Activated CD4-positive, alpha-beta T cell treated with anti-CD3 and anti-CD28 coated beads, Interleukin-2, amount 10 ng/mL, durations not matched to agents 7 days and 5 days (primary cell): ENCODE data around the gene NEDD4L. TPM values are rescaled to one million over a fixed set of nuclear protein-coding genes. Genes with fewer than 3 reads are reported as not detected.
"Not testable (repeated sequence)": the region's sequence is repeated elsewhere in the genome, so short reads cannot be mapped to it uniquely, and the experiment has no call there.

ENCODE experiments used
- CTCF ChIA-PET: fragments of 350-600 bp; sonication (Branson Sonifier 250); formaldehyde crosslinking; loops from one replicate; lab custom pipeline; 2021; ENCODE audit warnings: antibody characterized with exemption; lab: Charles Lee
- POLR2A ChIA-PET: fragments of 350-600 bp; sonication (Branson Sonifier 250); formaldehyde crosslinking; loops from one replicate; lab custom pipeline; 2021; ENCODE audit warnings: antibody characterized with exemption; lab: Charles Lee
- DNase-seq: peaks from one replicate; pipeline ENCODE4 v3.0.0-alpha.2; 2020
- H3K27ac Mint-ChIP-seq: one replicate; pipeline ENCODE4 v1.8.0; 2021; ENCODE audit warnings: mild to moderate bottlenecking, moderate library complexity, mixed read lengths
- H3K27me3 Mint-ChIP-seq: one replicate; pipeline ENCODE4 v1.8.0; 2021; ENCODE audit warnings: mixed read lengths
- H3K36me3 Mint-ChIP-seq: one replicate; pipeline ENCODE4 v1.8.0; 2021; ENCODE audit warnings: low read depth, mixed read lengths
- H3K4me1 Mint-ChIP-seq: one replicate; pipeline ENCODE4 v1.8.0; 2021; ENCODE audit warnings: mixed read lengths
- H3K4me3 Mint-ChIP-seq: one replicate; pipeline ENCODE4 v1.8.0; 2021; ENCODE audit warnings: mild to moderate bottlenecking, moderate library complexity, mixed read lengths
- H3K9me3 Mint-ChIP-seq: one replicate; pipeline ENCODE4 v1.8.0; 2021; ENCODE audit warnings: mixed read lengths
- microRNA-seq: library from miRNA; unstranded; fragments of <30 nt; microRNA quantifications from one replicate; pipeline ENCODE4 v1.2.0, GENCODE V29; 2021; ENCODE audit warnings: borderline microRNAs expressed, borderline replicate concordance
- total RNA-seq, 2 experiments: library from RNA; stranded (reverse); gene quantifications; one replicate each; pipeline ENCODE4 v1.2.3, GENCODE V29; 2021

The NEDD4L gene
- total RNA-seq, 2 experiments from 2014 or later = 5.6 to 8.1 TPM

DNA sequence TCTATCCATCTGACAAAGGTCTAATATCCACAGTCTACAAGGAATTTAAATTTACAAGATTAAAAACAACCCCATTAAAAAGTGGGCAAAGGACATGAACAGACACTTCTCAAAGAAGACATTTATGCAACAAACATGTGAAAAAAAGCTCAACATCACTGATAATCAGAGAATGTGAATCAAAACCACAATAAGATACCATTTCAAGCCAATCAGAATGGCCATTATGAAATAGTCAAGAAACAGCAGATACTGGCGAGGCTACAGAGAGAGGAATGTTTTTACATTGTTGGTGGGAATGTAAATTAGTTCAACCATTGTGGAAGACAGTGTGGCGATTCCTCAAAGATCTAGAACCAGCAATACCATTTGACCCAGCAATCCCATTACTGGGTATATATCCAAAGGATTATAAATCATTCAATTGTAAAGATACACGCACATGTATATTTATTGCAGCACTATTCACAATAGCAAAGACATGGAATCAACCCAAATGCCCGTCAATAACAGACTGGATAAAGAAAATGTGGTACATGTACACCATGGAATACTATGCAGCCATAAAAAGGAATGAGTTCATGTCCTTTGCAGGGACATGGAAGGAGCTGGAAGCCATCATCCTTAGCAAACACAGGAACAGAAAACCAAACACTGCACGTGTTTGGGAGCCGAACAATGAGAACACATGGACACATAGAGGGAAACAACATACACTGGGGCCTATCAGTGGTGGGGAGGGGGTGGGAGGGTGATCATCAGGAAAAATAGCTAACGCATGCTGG is 391.4 kb downstream of the NEDD4L start:
- H3K9me3 Mint-ChIP-seq, H3K27ac Mint-ChIP-seq, H3K4me3 Mint-ChIP-seq, CTCF ChIA-PET, DNase-seq, H3K36me3 Mint-ChIP-seq, POLR2A ChIA-PET: not testable (repeated sequence)
- H3K27me3 Mint-ChIP-seq = peaks cover 15% of the 10 kb centered on the region
- H3K4me1 Mint-ChIP-seq = peaks cover 16% of the 10 kb centered on the region

DNA sequence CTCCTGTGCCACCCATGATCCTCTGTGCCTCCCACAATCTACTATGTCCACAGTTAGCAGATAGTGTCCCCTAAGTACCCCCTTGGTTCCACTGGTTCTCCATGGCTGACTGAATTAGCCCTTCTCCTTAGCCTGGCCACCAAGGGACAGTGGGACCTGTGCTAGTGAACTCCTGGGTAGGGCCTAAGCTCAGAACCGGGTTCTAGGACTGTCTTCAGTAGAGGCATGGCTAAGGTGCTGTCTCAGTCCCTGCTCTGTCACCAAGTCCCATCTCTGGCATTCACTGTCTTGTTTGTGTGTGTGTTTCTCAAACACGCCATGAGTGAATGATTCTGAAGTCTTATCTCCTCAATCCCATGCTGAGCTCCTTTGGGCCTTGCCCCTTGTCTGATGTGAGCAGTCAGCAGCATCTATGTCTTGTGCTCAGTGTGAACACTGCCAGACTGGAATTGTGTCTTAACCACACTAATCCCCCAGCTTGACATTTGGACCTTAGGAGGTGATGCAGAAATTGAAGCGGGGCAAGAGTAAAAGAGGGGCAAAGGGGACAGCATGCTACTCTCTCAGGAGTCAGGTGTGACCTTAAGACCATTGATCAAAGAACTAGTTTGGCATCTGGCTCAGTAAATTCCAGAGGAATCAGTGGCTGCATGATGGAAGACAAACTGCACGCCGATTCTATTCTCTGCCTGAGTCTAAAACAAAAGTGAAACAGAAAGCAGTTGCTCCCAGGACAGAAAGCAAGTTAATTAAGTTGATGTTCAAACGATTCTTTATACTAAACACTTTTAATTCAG is 394.3 kb downstream of the NEDD4L start:
- peak overlapping the region; percentile 58 for H3K4me3 Mint-ChIP-seq
- ChIA-PET CTCF (interaction anchor here (0.6 to 1.1 kb wide), 4 partner anchors 8 to 751 kb away, joined by 3 read pairs; no protein-coding TSS in a partner anchor), POLR2A (no interaction called here)
- peaks cover 5% of the 10 kb centered on the region for H3K9me3 Mint-ChIP-seq
- H3K27me3 Mint-ChIP-seq = peaks cover 17% of the 10 kb centered on the region
- H3K27ac Mint-ChIP-seq = peak overlapping the region; percentile 87
- peaks cover 4% of the 10 kb centered on the region for H3K36me3 Mint-ChIP-seq
- H3K4me1 Mint-ChIP-seq = peaks cover 16% of the 10 kb centered on the region
- peak; percentile 39 for DNase-seq

DNA sequence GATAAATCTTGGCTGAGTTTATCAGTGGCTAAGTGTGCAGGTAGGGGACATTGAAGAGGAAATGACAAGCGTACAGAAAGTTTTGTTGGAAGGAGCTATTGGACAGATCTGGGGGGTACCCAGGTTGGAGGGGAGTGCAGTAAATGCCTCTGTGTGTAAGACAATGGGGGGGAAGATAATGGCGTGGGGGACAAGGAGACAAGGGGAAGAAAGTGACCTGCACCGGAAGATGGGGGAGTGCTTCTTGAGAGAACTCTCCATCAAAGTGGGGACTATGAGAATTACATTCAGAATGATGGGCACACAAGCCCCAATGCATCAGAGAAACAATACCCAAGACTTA is 394.9 kb downstream of the NEDD4L start:
- CTCF ChIA-PET = interaction anchor here (0.6 to 1.1 kb wide), 2 partner anchors 8 to 325 kb away, joined by 3 read pairs; no protein-coding TSS in a partner anchor
- POLR2A ChIA-PET = no interaction called here
- H3K27ac Mint-ChIP-seq = peak overlapping the region; percentile 87
- DNase-seq = no peak
- H3K9me3 Mint-ChIP-seq = peaks cover 5% of the 10 kb centered on the region
- H3K27me3 Mint-ChIP-seq = peaks cover 17% of the 10 kb centered on the region
- peaks cover 16% of the 10 kb centered on the region for H3K4me1 Mint-ChIP-seq
- peak overlapping the region; percentile 58 for H3K4me3 Mint-ChIP-seq
- H3K36me3 Mint-ChIP-seq = peaks cover 4% of the 10 kb centered on the region

DNA sequence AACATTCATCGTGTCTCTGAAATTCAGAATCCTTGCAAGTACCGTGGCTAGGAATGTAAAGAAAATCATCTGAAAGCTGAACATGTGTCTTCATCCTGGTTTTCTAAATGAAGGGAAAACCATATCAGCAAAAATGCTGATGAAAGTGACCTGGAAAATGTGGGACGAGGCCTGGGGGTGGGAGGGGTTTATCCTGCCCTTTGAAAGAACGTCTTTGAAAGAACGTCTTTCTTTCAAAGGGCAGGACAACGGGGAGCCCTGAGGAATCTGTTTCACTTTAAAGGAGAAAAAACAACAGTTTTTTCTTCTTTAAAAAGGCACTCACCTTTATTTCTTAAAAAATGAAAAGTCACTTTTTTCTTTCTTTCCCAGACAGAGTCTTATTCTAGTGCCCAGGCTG is 399.6 kb downstream of the NEDD4L start:
- Mint-ChIP-seq H3K27ac (no peak overlapping the region), H3K4me3 (no peak overlapping the region), H3K27me3 (peaks cover 3% of the 10 kb centered on the region), H3K4me1 (peaks cover 7% of the 10 kb centered on the region), H3K9me3 (no peaks in the 10 kb centered on the region), H3K36me3 (no peaks in the 10 kb centered on the region)
- no peak for DNase-seq
- ChIA-PET POLR2A (no interaction called here), CTCF (no interaction called here)

DNA sequence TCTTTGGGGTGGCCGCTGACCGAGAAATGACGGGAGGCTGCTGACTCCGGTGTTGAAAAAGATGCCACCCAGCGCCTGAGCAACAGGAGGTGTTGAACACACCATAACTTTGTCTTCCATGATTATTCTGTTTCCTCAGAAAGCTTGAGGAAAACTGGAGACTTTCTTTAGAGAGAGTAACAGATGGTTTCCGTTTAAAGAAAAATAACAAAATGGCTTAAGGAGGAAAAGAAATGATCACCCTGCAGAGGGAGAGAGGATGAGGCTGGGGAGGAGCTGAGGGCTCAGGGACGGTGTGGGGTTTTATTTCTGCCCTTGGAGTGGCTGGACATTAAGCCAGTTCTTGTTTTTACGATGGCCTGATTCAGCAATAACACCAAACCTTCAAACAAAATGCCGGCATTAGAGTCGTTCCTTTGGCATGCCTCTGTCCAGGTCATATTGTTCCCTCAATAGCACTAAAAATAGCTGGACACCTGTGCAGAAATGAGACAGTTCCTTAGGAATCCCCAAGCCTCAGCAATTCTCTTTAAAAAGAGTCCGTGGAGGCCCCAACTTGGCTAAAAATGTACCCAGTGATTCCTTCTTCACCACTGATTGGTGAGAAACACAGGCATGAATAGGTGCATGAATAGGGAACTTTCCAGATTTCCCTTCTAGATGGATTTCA is 402.5 kb downstream of the NEDD4L start:
- Mint-ChIP-seq H3K4me3 (no peak overlapping the region), H3K36me3 (no peaks in the 10 kb centered on the region), H3K27me3 (peaks cover 3% of the 10 kb centered on the region), H3K27ac (peak overlapping the region; percentile 17), H3K9me3 (no peaks in the 10 kb centered on the region), H3K4me1 (no peaks in the 10 kb centered on the region)
- POLR2A ChIA-PET = no interaction called here
- CTCF ChIA-PET = no interaction called here
- no peak for DNase-seq

DNA sequence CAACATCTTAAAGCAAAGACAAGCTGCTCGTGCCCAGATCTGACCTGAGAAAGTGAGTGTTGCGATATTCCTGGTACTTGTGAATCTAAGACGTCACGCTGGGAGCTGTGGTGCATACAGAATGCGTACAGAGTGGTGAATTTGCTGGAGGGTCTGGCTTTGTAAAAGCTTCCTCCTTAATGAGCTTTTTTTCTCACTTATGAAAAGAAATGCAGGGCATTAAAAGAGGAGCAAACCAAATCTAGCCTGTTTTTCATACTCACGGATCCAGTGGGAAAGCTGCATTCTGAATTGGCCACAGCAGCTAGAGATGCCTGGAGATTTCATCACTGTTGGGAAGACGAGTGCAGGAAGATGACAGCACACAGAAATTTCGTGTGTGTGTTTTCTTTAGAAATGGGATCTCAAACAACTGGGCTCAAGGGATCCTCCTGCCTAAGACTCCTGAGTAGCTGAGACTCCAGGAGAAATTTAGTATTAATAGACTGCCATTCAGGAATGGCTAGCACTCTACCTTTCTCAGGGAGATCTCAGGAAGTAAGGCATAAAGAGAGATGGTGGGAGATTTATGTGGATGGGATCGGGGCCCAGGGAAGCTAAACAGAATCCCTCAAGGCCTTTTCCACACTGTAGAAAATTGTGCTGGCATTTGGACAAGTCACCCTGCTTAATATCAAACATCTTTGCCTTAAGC is 403.5 kb downstream of the NEDD4L start:
- DNase-seq = no peak
- ChIA-PET CTCF (no interaction called here), POLR2A (no interaction called here)
- Mint-ChIP-seq H3K4me1 (no peaks in the 10 kb centered on the region), H3K9me3 (no peaks in the 10 kb centered on the region), H3K36me3 (no peaks in the 10 kb centered on the region), H3K4me3 (no peak overlapping the region), H3K27ac (no peak overlapping the region), H3K27me3 (no peaks in the 10 kb centered on the region)

DNA sequence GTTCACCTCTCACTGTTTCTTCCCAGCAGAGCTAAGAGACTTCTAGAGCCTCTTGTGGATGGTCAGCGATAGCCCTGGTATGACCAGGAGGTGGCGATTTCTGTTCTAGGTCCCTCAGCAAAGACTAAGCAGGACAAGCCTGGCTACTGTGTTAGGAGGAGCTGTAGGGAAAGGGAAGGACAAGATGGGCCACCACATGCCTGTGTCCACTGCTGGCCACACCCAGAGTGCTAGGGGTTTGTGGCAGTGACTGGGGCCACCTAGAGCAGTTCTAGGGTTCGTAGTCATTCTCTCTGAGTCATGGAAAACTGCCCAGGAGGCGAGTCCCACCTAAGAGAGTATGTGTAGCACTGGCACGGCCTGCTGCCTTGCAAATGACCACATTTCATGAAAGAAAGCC is 405.4 kb downstream of the NEDD4L start:
- Mint-ChIP-seq H3K4me3 (no peak overlapping the region), H3K36me3 (no peaks in the 10 kb centered on the region), H3K4me1 (no peaks in the 10 kb centered on the region), H3K9me3 (no peaks in the 10 kb centered on the region), H3K27me3 (peaks cover 3% of the 10 kb centered on the region), H3K27ac (no peak overlapping the region)
- no peak for DNase-seq
- POLR2A ChIA-PET = interaction anchor here (0.6 kb wide), 1 partner anchor 314 kb away, joined by 3 read pairs; no protein-coding TSS in a partner anchor
- CTCF ChIA-PET = interaction anchor here (0.6 to 1.1 kb wide), 3 partner anchors 11 to 447 kb away, joined by 3 to 4 read pairs (median 3); no protein-coding TSS in a partner anchor

Small RNAs within 50 kb of the gene (microRNA-seq; reads per million reads assigned to microRNA genes)
- not detected for gene MIR3591

Other genes starting within 250 kb of the NEDD4L start
- not detected for gene ATP8B1, start 240.9 kb upstream of the NEDD4L start, total RNA-seq